Measurements from ENCODE around the gene ORMDL1. TPM values are rescaled to one million over a fixed set of nuclear protein-coding genes. Genes with fewer than 3 reads are reported as not detected.

The ORMDL1 gene, protein sequence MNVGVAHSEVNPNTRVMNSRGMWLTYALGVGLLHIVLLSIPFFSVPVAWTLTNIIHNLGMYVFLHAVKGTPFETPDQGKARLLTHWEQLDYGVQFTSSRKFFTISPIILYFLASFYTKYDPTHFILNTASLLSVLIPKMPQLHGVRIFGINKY
- total RNA-seq, result 64.4 TPM

DNA sequence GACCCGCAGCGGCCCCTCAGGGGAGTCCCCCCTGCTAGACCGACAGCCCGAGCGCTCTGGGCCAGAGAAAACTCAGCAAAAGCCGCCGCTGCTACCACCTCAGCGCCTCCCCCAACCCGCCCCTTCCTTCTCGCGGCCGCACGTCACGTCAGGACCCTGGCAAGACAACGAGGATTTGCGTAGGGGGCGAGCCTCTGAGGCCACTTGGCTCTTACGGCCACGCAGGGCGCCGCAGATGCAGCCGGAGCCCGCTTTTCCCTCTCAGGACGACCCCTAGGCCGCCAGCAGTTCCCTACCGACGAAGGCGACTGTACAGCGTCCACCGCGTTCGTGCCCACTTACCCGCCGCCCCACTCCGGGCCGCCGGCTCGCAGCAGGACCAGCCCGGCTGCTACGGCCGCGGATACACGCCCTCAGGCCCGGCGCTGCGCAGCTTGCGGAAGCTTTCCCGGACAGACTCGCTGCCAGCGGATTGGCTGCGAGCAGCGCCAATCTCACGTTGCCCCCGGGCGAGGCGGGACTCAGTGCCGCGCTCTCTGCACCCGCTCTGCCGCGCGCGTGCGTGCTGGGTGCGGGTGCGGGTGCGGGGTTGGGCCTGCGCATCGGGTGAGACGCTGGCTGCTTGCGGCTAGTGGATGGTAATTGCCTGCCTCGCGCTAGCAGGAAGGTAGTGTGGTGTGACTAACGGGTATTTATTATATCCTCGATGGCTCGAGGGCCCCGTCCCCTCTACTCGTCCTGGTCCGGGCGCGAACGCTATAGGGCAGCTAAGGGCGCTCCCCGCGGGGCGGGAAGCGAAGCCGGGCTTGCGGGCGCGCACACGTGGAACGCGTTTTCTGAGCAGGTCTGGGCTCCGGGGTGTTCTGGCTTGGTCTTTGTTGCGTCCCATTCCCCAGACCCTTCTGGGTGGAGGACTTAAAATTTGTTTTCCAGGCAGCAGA, at the start of gene ORMDL1, which contains the start of gene PMS1:
TSS of gene ORMDL1 (minus strand) at position 413 of the 941 bp plus-strand sequence. CDS start 1,744 bp downstream, outside the sequence.
TSS of gene PMS1 (plus strand) at position 524 of the 941 bp plus-strand sequence. CDS start 7,360 bp downstream, outside the sequence.
- DNase-seq, result peak; percentile 94

DNA sequence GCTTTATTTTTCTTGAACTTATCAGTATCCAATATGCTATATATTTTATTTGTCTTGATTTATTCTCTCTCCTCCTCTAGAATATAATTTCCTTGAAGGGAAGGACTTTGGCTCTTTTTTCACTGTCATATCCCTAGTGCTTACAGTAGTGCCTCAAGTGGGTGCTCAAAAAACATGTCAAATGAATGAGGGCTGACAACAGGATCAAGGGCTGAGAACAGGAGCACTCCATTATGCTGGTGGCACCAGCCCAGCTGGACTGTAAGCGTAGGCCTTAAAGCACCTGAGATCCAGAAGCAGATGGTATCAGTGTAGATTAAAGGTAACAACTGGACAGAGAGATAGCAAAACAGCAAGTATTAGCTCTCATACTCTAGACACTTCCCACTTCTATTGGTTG, 46.4 kb upstream of the ORMDL1 start:
- DNase-seq, result no peak

DNA sequence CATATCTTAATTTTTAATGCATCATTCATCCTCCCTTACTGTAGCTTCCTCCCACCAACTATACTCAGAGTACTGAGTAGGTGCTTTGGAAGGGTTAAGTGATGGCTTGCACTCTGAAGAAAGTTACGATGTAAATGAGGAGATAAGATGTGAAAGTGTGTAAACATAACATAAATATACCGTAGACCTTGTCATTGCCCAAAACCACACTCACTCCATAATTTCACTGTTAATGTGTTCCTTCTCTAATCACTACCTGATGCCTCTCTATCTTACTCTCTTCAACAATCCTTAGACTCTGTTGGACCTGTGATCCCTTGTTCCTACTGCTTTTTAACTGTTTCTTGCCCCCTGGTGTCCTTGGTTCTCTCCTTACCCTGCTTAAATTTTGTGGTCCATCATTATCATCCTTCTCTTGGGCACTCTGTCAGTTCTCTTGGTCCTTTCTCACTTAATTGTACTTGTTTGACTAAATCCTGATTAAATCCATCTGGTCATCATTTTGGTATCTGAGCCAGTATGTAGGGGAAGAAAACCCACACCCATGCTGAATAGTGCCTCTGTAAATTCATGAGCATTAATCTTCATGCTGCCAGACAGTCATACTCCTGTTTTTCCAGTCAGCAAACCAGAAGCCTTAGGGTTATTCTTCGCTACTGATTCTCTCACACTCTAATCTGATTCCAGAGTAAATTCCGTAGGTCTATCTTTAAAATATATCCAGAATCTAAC, 45.1 kb upstream of the ORMDL1 start:
- no peak for DNase-seq

DNA sequence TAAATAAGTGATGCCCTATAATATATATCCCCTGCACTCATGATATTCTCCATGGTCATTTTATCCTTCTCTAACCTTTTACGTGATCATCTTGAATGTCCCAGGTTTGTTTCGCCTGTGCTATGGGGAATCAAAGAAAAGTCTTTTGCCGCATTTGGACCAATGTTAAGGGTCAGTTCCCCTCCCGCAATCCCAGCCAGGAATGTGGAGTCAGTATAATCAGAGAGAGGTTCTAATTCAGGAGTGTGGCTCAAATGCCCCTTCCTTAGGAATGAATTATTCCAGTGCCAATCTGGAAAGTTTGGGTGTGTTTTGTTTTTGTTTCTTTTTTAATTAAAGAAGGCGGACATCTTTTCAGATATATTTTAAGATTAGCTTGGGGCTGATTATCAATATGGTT, 41.9 kb upstream of the ORMDL1 start:
- DNase-seq, result no peak

DNA sequence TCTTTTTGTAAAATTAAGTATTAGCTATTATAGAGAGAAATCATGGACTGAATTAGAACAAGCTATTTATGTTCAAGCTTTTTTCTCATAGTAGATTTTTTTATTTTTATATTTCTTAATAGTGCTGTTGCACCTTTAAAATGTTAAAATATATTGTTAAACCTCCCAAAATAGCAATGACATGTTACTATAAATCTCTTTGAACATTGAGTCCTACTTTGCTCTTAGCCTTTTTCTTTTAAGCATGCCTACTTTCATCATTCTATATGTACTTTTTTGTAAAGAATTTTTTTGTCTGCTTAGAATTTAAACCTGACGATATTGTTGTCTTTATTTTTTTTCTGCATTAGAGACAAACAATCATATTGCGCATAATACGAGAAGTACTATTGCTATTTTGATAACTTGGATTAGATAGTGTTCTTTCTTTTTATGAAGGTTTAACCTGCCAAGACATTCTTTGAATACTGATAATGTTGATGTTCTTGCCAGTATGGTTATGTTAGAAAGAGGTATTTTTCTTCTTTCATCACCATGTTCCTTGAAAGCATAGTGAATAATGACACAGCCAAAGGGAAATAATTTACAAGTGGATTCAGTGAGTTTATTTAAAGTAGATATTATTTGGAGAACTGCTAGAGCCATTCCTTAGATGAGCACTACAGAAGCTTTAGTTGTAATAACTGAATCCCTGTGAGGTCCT, 40.7 kb upstream of the ORMDL1 start:
- DNase-seq, result no peak

DNA sequence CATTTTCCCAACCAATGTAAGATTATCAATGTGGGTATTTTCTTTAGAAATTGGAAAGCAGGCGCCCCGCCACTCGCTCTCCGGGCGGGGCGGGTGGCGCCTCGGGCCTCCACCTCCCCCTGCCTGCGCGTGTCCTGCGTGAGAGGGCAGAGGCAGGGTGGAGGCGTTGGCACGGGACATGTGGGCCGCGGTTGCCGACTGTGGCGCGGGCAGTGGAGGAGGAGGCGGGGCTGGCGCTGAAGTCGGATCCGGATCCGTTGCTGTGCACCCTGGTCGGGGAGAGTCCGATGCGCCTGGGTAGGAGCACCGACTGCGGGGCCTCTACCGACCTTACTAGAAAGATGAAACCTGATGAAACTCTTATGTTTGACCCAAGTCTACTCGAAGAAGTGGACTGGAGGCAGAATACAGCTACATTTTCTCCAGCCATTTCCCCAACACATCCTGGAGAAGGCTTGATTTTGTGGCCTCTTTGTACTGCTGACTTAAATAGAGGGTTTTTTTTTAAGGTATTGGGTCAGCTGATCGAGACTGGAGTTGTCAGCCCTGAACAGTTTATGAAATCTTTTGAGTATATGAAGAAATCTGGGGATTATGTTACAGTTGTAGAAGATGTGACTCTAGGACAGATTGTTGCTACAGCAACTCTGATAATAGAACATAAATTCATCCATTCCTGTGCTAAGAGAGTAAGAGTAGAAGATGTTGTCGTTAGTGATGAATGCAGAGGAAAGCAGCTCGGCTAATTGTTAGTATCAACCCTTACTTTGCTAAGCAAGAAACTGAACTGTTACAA, 38.0 kb upstream of the ORMDL1 start:
- no peak for DNase-seq

DNA sequence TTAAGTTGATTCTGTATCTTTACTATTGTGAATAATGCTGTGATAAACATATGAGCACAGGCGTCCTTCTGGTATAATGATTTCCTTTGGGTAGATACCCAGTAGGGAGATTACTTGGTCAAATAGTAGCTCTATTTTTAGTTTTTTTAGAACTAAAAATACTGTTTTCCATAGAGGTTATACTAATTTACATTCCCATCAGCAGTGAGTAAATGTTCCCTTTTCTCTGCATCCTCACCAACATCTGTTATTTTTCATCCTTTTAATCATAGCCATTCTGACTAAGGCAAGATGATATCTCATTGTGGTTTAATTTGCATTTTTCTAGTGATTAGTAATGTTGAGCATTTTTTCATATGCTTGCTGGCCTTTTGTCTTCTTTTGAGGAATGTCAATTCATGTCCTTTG, 35.2 kb upstream of the ORMDL1 start:
- no peak for DNase-seq

DNA sequence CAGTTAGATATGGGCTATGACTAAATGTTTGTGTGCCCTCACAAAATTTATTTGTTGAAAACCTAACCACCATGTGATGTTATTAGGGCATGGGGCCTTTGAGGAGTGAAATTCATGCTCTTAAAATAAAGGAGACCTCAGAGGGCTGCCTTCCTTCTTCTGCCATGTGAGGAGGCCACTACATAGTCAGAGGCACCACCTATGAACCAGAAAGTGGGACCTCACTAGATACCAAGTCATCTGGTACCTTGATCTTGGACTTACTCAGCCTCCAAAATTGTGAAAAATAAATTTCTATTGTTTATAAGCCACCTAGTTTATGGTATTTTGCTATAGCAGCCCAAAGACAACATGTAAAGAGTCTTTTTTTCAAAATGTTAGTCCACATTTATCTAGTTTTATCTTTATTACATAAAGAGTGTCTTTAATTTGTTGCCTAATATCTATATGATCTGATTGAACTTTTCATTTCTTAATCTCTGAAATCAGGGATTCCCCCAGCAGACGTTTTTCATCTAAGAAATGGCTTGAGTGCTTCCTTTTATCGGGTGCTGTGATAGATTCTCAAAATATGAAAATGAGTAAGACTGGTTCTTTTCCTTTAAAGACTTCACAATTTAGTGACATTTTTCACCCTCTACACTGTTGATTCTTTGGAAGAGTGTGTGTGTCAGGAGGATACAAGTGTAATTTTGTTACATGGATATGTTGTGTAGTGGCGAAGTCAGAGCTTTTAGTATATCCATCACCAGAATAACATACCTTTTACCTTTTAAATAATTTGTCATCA, 34.3 kb upstream of the ORMDL1 start:
- DNase-seq, result no peak

DNA sequence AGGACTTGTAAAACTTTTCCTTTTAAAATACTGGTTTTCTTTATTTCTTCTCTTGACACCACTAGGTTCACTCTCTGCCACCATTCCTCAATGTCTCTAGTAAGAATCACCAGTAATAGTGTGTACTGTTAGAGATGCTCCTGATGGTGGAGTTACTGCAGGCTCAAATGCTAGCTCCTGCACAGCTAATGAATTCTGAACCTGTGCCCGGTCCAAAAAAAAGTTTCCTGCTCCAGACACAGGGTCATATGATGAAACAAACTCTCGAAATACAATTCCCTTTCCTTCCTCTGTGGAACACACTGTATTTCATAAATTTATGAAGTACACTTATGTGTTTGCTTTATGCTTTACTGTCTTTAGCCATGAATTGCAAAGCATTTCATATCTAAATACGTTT, 19.3 kb upstream of the ORMDL1 start:
- DNase-seq, result no peak

DNA sequence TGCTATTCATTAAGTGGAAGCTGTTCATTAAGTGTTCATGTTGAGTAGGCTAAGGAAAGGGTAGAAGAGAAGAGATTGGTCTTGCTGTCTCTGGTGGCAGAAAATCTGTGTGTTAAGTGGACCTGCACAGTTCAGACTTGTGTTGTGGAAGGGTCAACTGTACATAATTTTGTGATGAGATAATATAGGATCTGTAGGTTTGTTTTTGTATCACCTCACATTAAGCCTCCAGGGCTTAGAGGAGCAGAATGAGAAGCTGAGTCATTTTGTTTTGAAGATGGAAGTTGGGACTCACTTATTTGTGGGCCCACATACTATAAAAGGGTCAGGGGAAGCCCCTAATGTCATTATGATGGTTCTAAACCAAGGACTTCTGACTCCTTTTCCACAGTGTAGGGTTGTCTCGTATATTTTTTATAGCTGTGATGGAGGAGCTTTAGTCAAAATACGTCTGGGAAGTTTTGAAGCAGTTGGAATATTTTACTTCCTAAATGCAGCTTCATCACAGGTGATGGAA, 18.3 kb upstream of the ORMDL1 start:
- DNase-seq, result no peak

DNA sequence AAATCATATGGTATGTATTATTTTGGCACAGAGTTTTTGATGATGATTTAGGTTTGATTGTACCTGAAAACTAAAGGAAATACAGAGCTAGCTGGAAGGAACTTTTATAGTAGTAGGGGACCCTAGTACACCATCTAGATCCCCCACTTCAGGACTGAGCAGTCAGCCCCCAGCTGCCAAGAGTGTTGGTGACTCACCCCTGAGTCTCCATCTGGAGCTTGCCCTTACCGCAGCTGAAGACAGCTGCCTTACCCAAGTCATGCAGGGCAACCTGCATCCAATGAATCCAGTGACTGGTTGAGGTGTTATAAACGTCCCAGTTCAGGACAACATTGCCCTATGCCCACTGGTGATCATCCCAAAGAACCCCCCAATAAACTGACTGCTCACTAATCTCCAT, 15.4 kb upstream of the ORMDL1 start:
- no peak for DNase-seq

DNA sequence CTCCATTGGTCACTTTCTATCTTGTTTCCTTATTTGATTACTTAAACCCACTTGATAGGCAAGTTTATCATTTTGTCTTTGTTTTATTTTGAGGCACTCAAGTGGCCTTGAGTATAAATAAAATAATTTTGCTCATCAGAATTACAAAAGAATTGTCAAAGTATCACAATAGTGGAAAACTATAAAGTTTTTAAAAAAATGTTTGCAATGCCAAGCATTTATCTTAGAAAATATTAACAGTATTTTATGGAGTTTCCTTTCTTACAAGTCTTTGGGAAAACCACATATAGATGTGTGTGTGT, 14.8 kb upstream of the ORMDL1 start:
- DNase-seq, result no peak

DNA sequence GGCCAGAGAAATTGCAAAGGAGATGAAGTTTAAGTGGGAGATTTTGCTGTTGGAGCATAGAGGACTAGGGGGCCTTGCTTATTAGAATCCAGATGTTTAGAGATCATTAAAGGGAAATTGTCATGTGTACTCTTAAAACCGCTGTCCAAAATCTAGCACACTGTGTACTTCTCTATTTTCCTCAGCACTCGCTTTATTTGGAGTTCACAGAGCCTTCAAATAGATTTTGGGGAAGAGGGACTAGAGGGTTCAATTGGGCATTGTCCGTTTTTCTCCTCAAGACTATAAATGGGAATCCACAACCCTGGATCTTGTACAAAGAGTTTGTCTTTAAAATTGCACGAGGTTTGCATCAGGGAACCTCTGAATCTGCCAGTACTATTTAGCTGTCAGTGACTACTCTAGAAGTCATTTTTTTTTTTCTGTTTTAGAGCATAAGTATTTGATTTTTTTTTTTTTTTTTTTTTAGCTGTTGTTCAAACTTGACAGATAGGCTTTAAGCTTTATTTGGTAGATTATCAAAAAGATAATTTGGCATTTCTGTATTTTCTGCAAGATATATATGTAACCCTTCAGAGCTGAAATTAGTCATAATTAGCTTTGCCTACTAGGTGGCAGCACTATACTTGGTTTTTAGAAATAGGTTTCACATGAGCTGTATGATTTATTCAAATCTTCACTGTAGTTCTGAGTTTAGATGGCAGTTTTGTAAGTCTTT, 14.3 kb upstream of the ORMDL1 start:
- DNase-seq, result no peak

DNA sequence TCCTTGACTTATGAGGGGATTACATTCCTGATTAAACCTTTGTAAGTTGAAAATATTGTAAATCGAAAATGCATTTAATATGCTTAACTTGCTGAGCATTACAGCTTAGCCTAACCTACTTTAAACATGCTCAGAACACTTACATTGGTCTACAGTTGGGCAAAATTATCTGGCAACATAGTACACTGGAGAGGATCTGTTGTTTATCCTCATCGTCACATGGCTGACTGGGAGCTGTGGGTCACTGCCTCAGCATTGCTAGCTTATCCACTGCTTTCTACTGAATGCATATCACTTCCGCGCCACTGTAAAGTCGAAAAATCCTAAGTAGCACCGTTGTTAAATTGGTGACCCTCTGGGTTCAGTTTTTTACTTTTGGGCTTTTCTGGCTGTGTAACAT, 13.8 kb upstream of the ORMDL1 start:
- DNase-seq, result no peak

DNA sequence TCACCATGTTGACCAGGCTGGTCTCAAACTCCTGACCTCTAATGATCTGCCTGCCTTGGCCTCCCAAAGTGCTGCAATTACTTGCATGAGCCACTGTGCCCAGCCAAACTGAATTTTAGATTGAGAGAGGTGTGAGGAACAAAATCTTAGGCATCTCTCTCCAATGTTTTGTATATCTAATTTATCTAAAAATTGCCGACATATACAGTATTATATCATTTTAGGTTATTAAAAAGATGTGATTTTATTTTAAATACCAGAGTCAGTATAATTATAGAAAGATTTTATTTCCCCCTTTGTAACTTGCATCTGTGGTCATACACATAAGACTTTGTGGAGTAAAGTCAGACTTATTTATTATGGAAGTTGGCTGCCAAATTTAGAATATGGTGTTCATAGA, 10.2 kb upstream of the ORMDL1 start:
- no peak for DNase-seq

DNA sequence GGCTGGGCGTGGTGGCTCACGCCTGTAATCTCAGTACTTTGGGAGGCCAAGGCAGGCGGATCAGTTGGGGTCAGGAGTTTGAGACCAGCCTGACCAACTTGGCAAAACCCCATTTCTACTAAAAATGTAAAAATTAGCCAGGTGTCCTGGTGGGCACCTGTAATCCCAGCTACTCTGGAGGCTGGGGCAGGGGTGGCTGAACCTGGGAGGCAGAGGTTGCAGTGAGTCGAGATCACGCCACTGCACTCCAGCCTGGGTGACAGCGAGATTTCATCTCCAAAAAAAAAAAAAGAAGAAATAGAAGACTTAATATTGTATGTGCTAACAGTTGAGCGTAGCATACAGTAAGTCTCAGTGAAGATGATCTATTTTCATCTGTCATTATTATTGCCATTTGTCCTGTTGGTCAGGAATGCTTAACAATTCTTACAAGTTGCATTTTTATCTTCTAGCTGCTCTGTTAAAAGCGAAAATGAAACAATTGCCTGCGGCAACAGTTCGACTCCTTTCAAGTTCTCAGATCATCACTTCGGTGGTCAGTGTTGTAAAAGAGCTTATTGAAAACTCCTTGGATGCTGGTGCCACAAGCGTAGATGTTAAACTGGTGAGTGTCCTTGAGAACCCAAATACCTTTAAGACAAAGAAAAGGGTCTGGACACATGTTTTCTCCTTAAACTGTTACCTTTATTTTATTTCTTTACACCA, 7.4 kb upstream of the ORMDL1 start:
- DNase-seq, result no peak

DNA sequence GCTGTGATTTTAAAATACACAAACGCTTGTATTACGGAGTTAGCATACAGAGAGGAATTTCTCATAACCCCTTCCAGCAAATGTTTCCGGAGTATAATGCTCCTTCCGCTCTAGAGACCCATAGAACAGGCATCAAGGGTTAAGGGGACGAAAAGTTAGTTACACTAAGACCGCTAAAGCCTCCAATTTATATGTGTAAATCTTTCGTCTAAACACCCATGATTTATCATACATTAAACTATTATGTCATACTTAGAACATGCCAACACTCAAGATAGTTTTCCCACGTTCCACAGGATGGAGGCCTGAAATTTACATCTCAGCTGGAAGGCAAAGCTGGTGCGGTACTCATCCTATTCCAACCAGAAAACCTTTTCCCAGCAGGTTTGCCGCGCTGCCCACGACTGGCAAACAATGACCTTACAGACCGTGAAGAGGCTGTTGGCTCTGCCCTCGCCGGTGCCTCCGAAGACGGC, 650 bp downstream of the ORMDL1 start:
- DNase-seq, result no peak

DNA sequence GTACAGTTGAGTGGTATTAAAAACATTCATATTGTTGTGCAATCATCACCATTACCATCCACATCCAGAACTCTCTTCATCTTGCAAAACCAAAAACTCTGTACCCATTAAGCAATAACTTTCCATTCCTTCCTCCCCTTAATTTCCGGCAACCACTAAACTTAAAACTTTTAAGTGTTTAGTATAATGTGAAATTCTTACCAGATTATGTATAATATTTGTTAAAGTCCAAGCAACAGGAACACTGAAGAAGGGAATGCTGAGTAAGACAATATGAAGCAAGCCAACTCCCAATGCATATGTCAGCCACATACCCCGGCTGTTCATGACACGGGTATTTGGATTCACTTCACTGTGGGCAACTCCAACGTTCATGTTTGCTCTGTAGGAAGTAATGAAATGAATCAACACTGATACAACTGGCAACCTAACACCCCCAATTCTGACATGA, 1.9 kb downstream of the ORMDL1 start:
- DNase-seq, result no peak

DNA sequence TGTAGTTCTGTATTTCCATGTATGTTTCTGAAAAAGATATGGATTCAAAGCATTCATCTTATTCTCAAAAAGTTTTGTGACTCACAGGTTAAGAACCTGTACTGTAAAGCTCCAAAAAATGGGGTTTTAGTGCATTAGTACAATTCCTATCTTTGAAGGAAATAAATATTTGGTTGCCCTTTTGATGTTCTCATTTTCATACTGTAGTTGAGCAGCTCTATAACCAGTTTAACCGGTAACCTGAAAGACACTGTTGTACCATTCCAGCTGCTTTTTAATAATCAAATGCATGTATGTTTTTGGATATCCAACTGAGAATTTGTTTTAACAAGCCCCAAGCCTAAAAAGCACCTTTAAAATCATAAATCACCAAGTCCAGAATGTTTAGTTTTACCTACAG, 11.9 kb downstream of the ORMDL1 start:
- DNase-seq, result no peak
